HCT116 (cell line): Measurements from ENCODE around the gene RMND5A. TPM values are rescaled to one million over a fixed set of nuclear protein-coding genes. Genes with fewer than 3 reads are reported as not detected.

ENCODE experiments used
- ATAC-seq: fragments of 200-7000 bp; cut with Tn5 transposase; 2 replicates; pipeline ENCODE4 v1.9.1; 2020; ENCODE audit warnings: mild to moderate bottlenecking, moderate library complexity
- BruUV-seq: library from RNA; stranded (reverse); fragments of 400-500 nt; replicated peaks from 2 replicates; lab custom pipeline; 2021; lab: Mats Ljungman, UMichigan
- CTCF ChIA-PET: fragments of 300-600 bp; sonication (Branson Sonifier 250); formaldehyde crosslinking; loops from one replicate; lab custom pipeline; 2021; ENCODE audit warnings: antibody characterized with exemption; lab: Charles Lee
- POLR2A ChIA-PET: fragments of 300-600, 350-600 bp; sonication (Branson Sonifier 250); formaldehyde crosslinking; loops from one replicate; lab custom pipeline; 2021; ENCODE audit warnings: antibody characterized with exemption; lab: Charles Lee
- RAD21 ChIA-PET, 2 experiments: fragments of 300-600 bp; sonication (Branson Sonifier 250); formaldehyde crosslinking; loops; one replicate each; lab custom pipeline; 2023; ENCODE audit warnings: low total read pairs in 2 of 2; ENCODE audit not compliant: uncharacterized antibody in 2 of 2, unreplicated experiment in 2 of 2, low non-redundant PET in 1 of 2; lab: Charles Lee
- DNase-seq: peaks from one replicate; pipeline ENCODE4 v3.0.0-alpha.2; 2010; ENCODE audit warnings: low read depth, low spot score
- H2AFZ ChIP-seq: fragments of 200-600 bp; shearing (Covaris generic), sonication (generic); 2 replicates; pipeline ENCODE4 v1.6.1; 2017; ENCODE audit warnings: low read depth, mixed run types, mixed read lengths, antibody characterized with exemption, low read length; ENCODE audit not compliant: poor library complexity, severe bottlenecking
- H3K27ac ChIP-seq: 2 replicates; pipeline ENCODE4 v1.5.1; 2012; ENCODE audit warnings: low read depth, low read length
- H3K27me3 ChIP-seq: fragments of 200-600 bp; sonication (generic); 2 replicates; pipeline ENCODE4 v1.6.1; 2016; ENCODE audit warnings: mixed run types, low read length, mixed read lengths; ENCODE audit not compliant: insufficient read depth
- H3K36me3 ChIP-seq, 2 experiments: fragments of 200-500 bp in 1 of 2; fragments of 200-600 bp in 1 of 2; sonication (Bioruptor generic) in 1 of 2; sonication (generic) in 1 of 2; 2 replicates each; pipeline versions ENCODE4 v1.5.1 to v1.6.1; 2014 to 2016; ENCODE audit warnings: low read length in 2 of 2, inconsistent platforms in 1 of 2, mixed read lengths in 1 of 2, mixed run types in 1 of 2; ENCODE audit not compliant: insufficient read depth in 2 of 2, control insufficient read depth in 1 of 2
- H3K4me1 ChIP-seq, 2 experiments: fragments of 200-600 bp in 1 of 2; sonication (generic) in 1 of 2; 2 replicates each; pipeline versions ENCODE4 v1.5.1 to v1.6.1; 2012 to 2017; ENCODE audit warnings: low read length in 2 of 2, inconsistent platforms in 1 of 2, mild to moderate bottlenecking in 1 of 2, mixed read lengths in 1 of 2, mixed run types in 1 of 2, moderate library complexity in 1 of 2; ENCODE audit not compliant: insufficient read depth in 2 of 2, control insufficient read depth in 1 of 2
- H3K4me2 ChIP-seq: fragments of 200-600 bp; sonication (generic); 2 replicates; pipeline ENCODE4 v1.6.1; 2017; ENCODE audit warnings: mixed run types, low read length, mixed read lengths
- H3K4me3 ChIP-seq, 2 experiments: fragments of 200-600 bp in 1 of 2; sonication (generic) in 1 of 2; replicated peaks in 1 of 2; 2 replicates each; pipeline ENCODE4 v1.5.1; 2011 to 2016; ENCODE audit warnings: low read length in 2 of 2, control low read depth in 1 of 2, low read depth in 1 of 2, mild to moderate bottlenecking in 1 of 2, mixed read lengths in 1 of 2, mixed run types in 1 of 2
- H3K79me2 ChIP-seq: fragments of 200-600 bp; sonication (generic); 2 replicates; pipeline ENCODE4 v1.6.1; 2017; ENCODE audit warnings: mild to moderate bottlenecking, mixed run types, low read length, moderate library complexity, mixed read lengths; ENCODE audit not compliant: insufficient read depth
- H3K9ac ChIP-seq: fragments of 200-600 bp; sonication (generic); 2 replicates; pipeline ENCODE4 v1.6.1; 2016; ENCODE audit warnings: low read length, mixed read lengths
- H3K9me2 ChIP-seq: fragments of 200-600 bp; sonication (generic), shearing (Covaris generic); 2 replicates; pipeline ENCODE4 v1.6.1; 2017; ENCODE audit warnings: mixed run types, mild to moderate bottlenecking, moderate library complexity; ENCODE audit not compliant: insufficient read depth
- H3K9me3 ChIP-seq, 2 experiments: fragments of 200-500 bp in 1 of 2; fragments of 200-600 bp in 1 of 2; sonication (Bioruptor generic) in 1 of 2; sonication (generic) in 1 of 2; 2 replicates each; pipeline ENCODE4 v1.6.1; 2014 to 2017; ENCODE audit warnings: low read length in 2 of 2, mixed read lengths in 2 of 2, inconsistent platforms in 1 of 2, low read depth in 1 of 2, mild to moderate bottlenecking in 1 of 2, mixed run types in 1 of 2, moderate library complexity in 1 of 2; ENCODE audit not compliant: control insufficient read depth in 1 of 2, insufficient read depth in 1 of 2
- H4K20me1 ChIP-seq: fragments of 200-600 bp; sonication (generic), shearing (Covaris generic); 2 replicates; pipeline ENCODE4 v1.6.1; 2017; ENCODE audit warnings: mixed run types, mild to moderate bottlenecking, moderate library complexity; ENCODE audit not compliant: insufficient read depth
- ATF3 ChIP-seq: IDR thresholded peaks from 2 replicates; pipeline ENCODE4 v1.6.1; 2012
- CBX3 ChIP-seq: IDR thresholded peaks from 2 replicates; pipeline ENCODE4 v1.6.1; 2012; ENCODE audit warnings: low read depth
- CTCF ChIP-seq, 3 experiments: fragments of 200-600 bp in 1 of 3; sonication (generic) in 1 of 3; IDR thresholded peaks in 2 of 3; conservative IDR thresholded peaks in 1 of 3; 2 replicates each; pipeline ENCODE4 v1.5.1; 2012 to 2017; ENCODE audit warnings: low read depth in 2 of 3, low read length in 2 of 3, antibody characterized with exemption in 1 of 3, borderline replicate concordance in 1 of 3, control low read depth in 1 of 3, mild to moderate bottlenecking in 1 of 3, mixed read lengths in 1 of 3, mixed run types in 1 of 3, moderate library complexity in 1 of 3; ENCODE audit not compliant: insufficient read depth in 1 of 3
- EGR1 ChIP-seq: IDR thresholded peaks from 2 replicates; pipeline ENCODE4 v1.6.1; 2012; ENCODE audit warnings: low read depth
- ELF1 ChIP-seq: IDR thresholded peaks from 2 replicates; pipeline ENCODE4 v1.6.1; 2012; ENCODE audit warnings: low read depth, borderline replicate concordance
- EZH2phosphoT487 ChIP-seq: fragments of 200-600 bp; IDR thresholded peaks from 2 replicates; pipeline ENCODE4 v1.6.1; 2018; ENCODE audit warnings: antibody characterized with exemption, borderline replicate concordance
- FOSL1 ChIP-seq: IDR thresholded peaks from 2 replicates; pipeline ENCODE4 v1.6.1; 2012; ENCODE audit warnings: low read depth
- JUND ChIP-seq: IDR thresholded peaks from 2 replicates; pipeline ENCODE4 v1.6.1; 2012
- MAX ChIP-seq: IDR thresholded peaks from 2 replicates; pipeline ENCODE4 v1.6.1; 2012
- RAD21 ChIP-seq: IDR thresholded peaks from 2 replicates; pipeline ENCODE4 v1.6.1; 2012; ENCODE audit warnings: low read depth, mild to moderate bottlenecking
- SRF ChIP-seq: IDR thresholded peaks from 2 replicates; pipeline ENCODE4 v1.6.1; 2012; ENCODE audit warnings: low read depth
- TCF7L2 ChIP-seq: IDR thresholded peaks from 2 replicates; pipeline ENCODE4 v1.7.0; 2011; ENCODE audit warnings: borderline replicate concordance, inconsistent platforms; ENCODE audit not compliant: insufficient read depth, insufficient read length; ENCODE audit errors: extremely low read depth
- YY1 ChIP-seq: IDR thresholded peaks from 2 replicates; pipeline ENCODE4 v1.6.1; 2011; ENCODE audit warnings: low read length, low read depth, moderate library complexity, mild to moderate bottlenecking; ENCODE audit not compliant: insufficient replicate concordance; ENCODE audit errors: extremely low read depth
- ZFX ChIP-seq: fragments of 450-650 bp; IDR thresholded peaks from 2 replicates; pipeline ENCODE4 v1.6.1; 2017
- ZNF274 ChIP-seq: fragments of 200-500 bp; sonication (Bioruptor generic); IDR thresholded peaks from 2 replicates; pipeline ENCODE4 v1.6.1; 2014; ENCODE audit warnings: mild to moderate bottlenecking, low read depth, low read length, inconsistent platforms
- intact Hi-C: fragments of 100-400 bp; cut with micrococcal nuclease; formaldehyde crosslinking; loops from 2 replicates; pipeline ENCODE4 v1.10.0; 2022
- total RNA-seq: library from RNA; stranded (reverse); gene quantifications from one replicate; pipeline ENCODE4 v1.2.1, GENCODE V29; 2021; ENCODE audit not compliant: unreplicated experiment

The RMND5A gene
- total RNA-seq, 1 experiment from 2014 or later = 32.4 TPM

- no peaks in the 10 kb centered on the region for H3K27me3 ChIP-seq
- BruUV-seq = no TSS peak
- no peaks in the 10 kb centered on the region for H3K9me2 ChIP-seq
- no peak overlapping the region for H3K4me2 ChIP-seq
- RAD21 ChIA-PET = no interaction called here
- POLR2A ChIA-PET = no interaction called here
- DNase-seq (no peak), ATAC-seq (no peak)
- CTCF ChIA-PET = no interaction called here
- H3K9me3 ChIP-seq = no peaks in the 10 kb centered on the region
- no peak overlapping the region for H3K4me3 ChIP-seq
- H3K9ac ChIP-seq = no peak overlapping the region
- no peaks in the 10 kb centered on the region for H3K79me2 ChIP-seq
- no peaks in the 10 kb centered on the region for H3K36me3 ChIP-seq
- H4K20me1 ChIP-seq = no peaks in the 10 kb centered on the region
- TF ChIP-seq ATF3 (no peak), TCF7L2 (no peak), JUND (no peak), FOSL1 (no peak), ZFX (no peak), CBX3 (no peak), ELF1 (no peak), YY1 (no peak), MAX (no peak), ZNF274 (no peak), EGR1 (no peak), CTCF (IDR thresholded peaks at IDR 0.05 in 2 of 3, conservative IDR thresholded peaks at IDR 0.05 in 1 of 3; ENCODE audit: borderline replicate concordance in 1 of 3, insufficient read depth in 1 of 3, low read depth in 2 of 3, low read length in 2 of 3) (no peak), SRF (no peak), EZH2phosphoT487 (no peak), RAD21 (no peak)
- TF ChIP-seq, all 23 proteins: peak for 0
- Histone ChIP-seq H2AFZ (no peak overlapping the region), H3K4me1 (no peaks in the 10 kb centered on the region), H3K27ac (no peak overlapping the region)
- intact Hi-C loops = no loop called here
These were observed 61.3 kb downstream of the RMND5A start for GRCh38 chr2:86781363-86781762.
